Activated T-cell treated with anti-CD3 and anti-CD28 coated beads for 4 hours (primary cell): Measurements from ENCODE around the gene CHST6.
"Not testable (repeated sequence)": the region's sequence is repeated elsewhere in the genome, so short reads cannot be mapped to it uniquely, and the experiment has no call there.

Source experiments
- DNase-seq: peaks from one replicate; pipeline ENCODE4 v3.0.0-alpha.2; 2020

The CHST6 gene

GRCh38 chr16:75502916-75503605 is 7.8 kb upstream of the CHST6 start:
- no peak for DNase-seq

GRCh38 chr16:75501820-75502219 is 6.6 kb upstream of the CHST6 start:
- not testable (repeated sequence) for DNase-seq

GRCh38 chr16:75501359-75501758 is 6.1 kb upstream of the CHST6 start:
- no peak for DNase-seq

GRCh38 chr16:75498605-75499322 is 3.5 kb upstream of the CHST6 start:
- DNase-seq: not testable (repeated sequence)

- no peak for DNase-seq
Measured at GRCh38 chr16:75497558-75497957, 2.3 kb upstream of the CHST6 start.

- DNase-seq: no peak
Measured at GRCh38 chr16:75494661-75495075, 573 bp downstream of the CHST6 start.

- no peak for DNase-seq
Measured at GRCh38 chr16:75494184-75494583, 1.1 kb downstream of the CHST6 start.

GRCh38 chr16:75491876-75492275 is 3.4 kb downstream of the CHST6 start:
- DNase-seq: no peak

GRCh38 chr16:75488322-75488721 is 6.9 kb downstream of the CHST6 start:
- no peak for DNase-seq

- DNase-seq: no peak
Measured at GRCh38 chr16:75486676-75487313, 8.4 kb downstream of the CHST6 start.

GRCh38 chr16:75486014-75486675 is 9.1 kb downstream of the CHST6 start:
- DNase-seq: no peak

- DNase-seq: no peak
Measured at GRCh38 chr16:75485230-75486013, 9.8 kb downstream of the CHST6 start.

- no peak for DNase-seq
Measured at GRCh38 chr16:75483222-75483621, 12.0 kb downstream of the CHST6 start.

GRCh38 chr16:75482434-75483205 is 12.6 kb downstream of the CHST6 start:
- DNase-seq: no peak

GRCh38 chr16:75481475-75481874 is 13.8 kb downstream of the CHST6 start:
- DNase-seq: no peak

GRCh38 chr16:75479421-75479990 is 15.7 kb downstream of the CHST6 start:
- DNase-seq: no peak

- DNase-seq: no peak
Measured at GRCh38 chr16:75478480-75479345, 16.5 kb downstream of the CHST6 start.

- no peak for DNase-seq
Measured at GRCh38 chr16:75477680-75478473, 17.4 kb downstream of the CHST6 start.

GRCh38 chr16:75476817-75477216 is 18.4 kb downstream of the CHST6 start:
- DNase-seq: no peak

- no peak for DNase-seq
Measured at GRCh38 chr16:75475420-75475847, 19.8 kb downstream of the CHST6 start.
